Endothelial cell of hepatic sinusoid (primary cell): ENCODE results near the gene TRIAP1.

Source experiments
- in situ Hi-C: cut with HindIII; loops from 2 replicates; pipeline ENCODE4 v1.10.0; 2017; ENCODE audit warnings: low sequenced_read_pairs

The TRIAP1 gene

DNA sequence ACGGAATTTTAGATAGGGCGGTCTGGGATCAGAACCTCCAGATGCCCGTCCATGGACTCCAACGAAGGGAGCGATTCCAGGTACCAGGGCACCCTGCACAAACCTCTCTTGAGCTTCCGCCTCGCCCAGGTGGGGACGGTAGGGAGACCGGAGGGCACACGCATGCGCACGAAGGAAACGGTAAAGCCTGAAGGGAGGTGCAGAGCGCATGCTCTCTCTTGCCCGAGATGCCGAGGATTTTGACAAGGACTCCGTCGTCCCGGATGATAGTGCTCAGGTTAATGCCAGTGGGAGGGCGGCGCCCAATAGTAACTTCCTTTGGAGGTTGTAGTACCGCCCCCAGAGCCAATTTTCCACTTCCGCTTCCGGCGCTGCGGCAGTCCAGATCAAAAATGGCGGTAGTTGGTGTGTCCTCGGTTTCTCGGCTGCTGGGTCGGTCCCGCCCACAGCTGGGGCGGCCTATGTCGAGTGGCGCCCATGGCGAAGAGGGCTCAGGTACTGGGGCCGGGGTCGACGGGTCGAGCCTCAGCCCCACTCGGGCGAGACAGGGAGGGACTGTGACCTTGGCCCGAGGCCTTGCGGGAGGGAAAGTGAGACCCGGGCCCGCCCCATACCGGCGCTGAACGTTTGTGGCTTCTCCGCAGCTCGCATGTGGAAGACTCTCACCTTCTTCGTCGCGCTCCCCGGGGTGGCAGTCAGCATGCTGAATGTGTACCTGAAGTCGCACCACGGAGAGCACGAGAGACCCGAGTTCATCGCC lies 8.3 kb downstream of the TRIAP1 start, which contains the start of gene COX6A1:
Gene COX6A1 (plus strand): TSS at position 379 of the 760 bp plus-strand sequence. CDS start 14 bp downstream, at position 393.
- in situ Hi-C loops: no loop called here

DNA sequence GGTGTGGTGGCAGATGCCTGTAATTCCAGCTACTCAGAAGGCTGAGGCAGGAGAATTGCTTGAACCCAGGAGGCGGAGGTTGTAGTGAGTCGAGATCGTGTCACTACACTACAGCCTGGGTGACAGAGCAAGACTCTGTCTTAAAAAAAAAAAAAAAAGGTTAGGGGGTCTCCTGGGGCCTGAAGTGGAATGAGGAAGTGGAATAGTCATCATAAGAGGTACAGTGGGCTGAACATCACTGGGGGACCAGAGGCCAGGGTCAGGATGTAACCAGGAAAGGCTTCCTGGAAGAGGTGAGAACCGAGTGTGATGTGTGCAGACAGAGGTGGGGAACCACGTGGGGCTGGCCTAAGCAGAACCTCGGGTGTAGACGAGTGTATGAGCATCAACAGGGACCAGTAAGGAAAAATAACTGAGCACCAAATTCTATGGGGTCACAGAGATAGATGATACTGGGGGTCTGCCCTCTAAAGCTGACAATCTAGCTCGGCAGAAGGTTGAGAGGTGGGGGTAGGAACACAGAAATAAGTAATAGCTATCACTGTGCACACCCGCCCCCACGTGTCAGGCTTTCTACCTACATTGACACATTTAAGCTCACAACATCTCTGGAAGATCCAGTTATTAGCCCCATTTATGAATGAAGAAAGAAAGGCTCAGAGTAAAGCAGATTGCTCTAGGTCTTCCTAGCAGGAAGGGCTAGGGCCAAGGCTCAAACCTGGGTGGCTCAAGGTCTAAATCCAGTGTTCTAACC lies 13.2 kb downstream of the TRIAP1 start:
- in situ Hi-C loops: no loop called here

DNA sequence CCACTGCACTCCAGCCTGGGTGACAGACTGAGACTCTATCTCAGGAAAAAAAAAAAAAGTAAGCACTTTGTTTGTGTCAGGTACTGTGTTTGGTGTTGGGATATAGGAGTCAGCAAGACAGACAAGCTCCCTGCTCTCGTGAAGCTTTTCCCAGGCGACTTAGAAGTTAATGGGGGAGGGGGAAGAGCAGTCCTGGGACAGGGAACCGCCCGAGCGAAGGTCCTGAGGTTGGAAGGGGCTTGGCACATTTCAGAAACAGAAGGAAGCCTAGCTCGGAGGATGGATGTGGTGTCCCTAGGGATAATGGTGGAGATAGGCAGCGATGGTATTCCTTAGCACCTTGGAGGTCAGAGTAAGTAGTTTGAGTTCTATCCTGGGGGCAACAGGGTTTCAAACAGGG lies 16.8 kb downstream of the TRIAP1 start:
- in situ Hi-C loops: no loop called here

DNA sequence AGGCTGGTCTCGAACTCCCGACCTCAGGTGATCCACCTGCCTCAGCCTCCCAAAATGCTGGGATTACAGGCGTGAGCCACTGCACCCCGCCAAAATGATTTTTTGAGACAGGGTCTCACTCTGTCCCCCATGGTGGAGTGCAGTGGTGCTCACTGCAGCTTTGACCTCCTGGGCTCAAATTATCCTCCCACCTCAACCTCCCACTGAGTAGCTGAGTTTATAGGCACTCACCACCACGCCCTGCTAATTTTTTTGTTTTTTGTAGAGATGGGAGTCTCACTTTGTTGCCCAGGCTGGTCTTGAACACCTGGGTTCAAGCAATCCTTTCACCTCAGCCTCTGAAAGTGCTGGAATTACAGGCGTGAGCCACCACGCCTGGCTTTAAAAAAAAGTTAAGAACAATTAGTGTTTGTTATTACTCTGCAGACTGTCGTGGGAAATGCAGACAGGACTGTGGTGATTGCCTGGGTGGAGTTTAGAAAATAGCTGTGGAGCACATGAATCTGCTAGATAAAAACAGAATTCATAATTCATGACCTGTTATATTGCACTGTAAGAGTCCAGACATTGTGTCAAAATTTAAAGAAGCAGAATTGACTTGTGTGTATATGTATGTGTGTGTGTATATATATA lies 17.5 kb downstream of the TRIAP1 start:
- in situ Hi-C loops: no loop called here

DNA sequence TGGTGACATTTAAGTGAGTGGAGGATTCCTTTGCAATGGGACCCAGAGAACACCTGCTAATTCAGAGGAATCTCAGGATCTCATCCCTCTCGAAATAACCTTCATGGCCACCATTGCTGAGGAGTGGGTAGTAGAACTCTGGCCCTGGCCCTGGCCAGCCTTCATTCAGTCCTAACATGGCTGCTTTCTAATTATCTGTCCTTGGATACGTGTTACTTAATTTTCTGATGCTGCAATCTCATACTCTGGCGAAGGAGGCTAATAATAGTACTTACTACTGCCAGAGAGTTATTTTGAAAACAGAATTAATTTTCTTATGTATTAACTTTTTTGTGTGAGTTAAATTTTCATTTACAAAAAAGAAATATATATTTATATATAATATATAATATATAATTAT lies 20.4 kb downstream of the TRIAP1 start:
- in situ Hi-C loops: no loop called here

DNA sequence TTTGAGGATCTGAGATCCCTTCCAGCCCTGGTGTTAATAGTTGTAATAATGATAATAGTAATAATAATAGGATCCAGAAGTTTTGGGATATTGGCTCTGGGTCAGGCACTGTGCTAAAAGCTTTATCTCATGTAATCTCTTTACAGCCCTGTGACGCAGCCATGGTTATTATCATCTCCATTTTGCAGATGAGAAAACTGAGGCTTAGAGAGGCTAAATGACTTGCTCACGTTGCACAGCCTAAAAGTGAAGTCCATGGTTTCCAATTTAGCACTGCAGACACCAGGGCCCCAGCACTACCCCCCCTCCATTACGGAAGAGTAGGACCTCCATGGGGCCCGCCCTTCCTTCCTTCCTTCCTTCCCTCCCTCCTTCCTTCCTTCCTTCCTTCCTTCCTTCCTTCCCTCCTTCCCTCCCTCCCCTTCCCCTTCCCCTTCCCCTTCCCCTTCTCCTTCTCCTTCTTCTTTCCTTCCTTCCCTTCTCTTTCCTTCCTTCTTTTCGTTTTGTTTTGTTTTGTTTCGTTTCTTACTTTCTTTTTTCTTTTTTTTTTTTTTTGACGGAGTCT lies 23.2 kb downstream of the TRIAP1 start:
- in situ Hi-C loops: loop anchor here (5.0 kb wide), 2 partner anchors 51 to 76 kb away; no protein-coding TSS in a partner anchor

DNA sequence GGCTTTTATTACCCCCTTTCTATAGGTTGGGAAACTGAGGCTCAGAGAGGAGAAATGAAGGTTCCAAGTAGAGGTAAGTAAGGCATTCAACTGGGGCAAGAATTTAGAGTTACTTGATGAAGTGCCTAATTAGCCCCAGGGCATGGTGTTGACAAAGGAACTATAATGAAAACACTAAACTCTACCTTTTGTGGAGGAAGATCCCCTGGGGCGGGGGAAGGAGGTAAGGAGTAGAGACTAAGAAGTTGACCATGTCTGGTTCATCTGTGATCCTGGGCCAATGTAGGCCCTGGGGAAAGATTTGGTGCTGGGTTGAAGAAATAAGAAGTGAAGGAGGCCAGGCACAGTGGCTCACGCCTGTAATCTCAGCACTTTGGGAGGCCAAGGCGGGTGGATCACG lies 24.5 kb downstream of the TRIAP1 start:
- in situ Hi-C loops: loop anchor here (5.0 kb wide), 2 partner anchors 49 to 74 kb away; no protein-coding TSS in a partner anchor

DNA sequence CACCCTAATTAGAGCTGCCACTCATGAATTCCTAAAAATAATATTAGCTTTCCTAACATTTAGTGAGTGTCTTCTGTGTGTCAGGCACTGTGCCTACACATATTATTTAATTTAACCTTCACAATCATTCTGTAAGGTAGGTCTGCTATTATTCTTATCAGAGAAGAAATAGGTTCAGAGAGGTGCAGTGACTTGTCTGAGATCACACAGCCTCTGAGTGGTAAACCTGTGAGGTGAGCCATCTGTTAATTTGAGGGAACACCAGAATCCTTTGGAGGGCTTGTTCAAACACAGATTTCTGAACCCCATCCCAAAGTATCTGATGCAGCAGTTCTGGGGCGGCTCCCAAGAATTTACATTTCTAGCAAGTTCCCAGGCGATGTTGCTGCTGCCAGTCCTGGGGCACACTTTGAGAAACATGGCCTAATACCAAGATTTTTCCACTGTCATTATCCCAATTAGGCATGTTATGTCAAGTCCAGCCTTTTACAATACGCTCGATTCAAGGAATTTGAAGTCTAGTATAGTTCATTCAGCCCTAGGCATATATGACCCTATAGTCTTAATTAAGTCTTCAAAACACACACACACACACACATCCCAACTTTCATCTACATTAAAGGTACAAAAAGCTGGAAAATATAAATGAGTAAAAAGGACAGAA lies 28.1 kb downstream of the TRIAP1 start:
- in situ Hi-C loops: no loop called here

DNA sequence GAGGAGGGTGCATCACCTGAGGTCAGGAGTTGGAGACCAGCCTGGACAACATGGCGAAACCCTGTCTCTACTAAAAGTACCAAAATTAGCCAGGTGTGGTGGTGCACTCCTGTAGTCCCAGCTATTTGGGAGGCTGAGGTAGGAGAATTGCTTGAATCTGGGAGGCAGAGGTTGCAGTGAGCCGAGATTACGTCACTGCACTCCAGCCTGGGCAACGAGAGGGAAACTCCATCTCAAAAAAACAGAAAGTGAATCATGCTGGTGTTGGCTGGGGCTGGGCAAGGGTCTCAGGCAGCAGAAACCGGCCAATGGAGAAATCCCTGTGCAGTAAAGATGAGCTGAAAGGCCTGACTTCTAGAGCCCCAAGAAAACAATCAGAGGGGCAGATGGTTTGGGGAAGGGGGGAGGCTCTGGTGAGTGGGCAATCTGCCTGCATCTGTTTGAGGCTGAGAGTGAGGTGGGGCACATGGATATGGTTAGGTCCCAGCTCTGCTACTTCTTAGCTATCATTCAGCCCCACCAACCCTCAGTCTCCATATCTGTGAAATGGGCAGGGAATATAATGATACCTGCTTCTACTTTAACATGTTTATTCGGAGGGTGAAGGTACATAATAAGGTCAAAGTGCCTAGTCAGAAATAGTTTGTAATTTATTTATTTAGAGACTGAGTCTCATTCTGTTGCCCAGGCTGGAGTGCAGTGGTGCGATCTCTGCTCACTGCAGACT lies 29.5 kb downstream of the TRIAP1 start:
- in situ Hi-C loops: no loop called here

DNA sequence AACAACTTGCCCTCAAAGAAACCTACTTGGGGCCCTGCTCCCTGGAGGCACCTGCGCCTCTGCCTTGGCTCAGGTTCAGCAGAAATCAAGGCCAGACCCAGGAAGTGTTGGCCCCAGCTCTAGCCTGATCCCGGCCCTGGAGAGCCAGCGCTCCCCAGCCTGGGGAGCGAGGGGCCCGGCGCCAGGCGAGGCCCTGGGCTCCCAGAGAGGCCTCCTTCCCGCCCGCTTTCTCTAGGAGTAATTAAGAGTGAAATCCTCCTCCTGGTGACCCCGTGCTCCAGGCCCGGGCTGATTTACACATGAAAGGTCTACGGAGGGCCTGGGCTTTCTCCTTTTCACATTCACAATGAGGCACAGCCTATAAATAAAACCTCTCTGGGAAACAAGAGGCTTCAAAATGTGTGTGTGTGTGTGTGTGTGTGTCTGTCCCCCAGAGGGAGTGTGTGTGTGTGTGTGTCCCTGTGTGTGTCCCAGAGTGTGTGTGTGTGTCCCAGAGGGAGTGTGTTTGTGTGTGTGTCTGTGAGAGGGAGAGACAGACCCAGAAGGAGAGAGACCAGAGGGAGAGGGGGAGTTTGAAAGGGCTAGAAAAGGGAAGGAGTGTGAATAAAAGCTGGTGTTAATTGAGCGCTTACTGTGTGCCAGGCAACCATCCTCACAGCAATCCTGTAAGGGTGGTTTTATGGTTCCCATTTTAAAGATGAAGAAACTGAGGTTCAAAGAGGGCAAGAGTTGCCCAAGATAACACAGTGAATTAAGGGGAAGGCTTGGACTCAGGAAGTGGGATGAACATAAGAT lies 32.1 kb downstream of the TRIAP1 start:
- in situ Hi-C loops: no loop called here

DNA sequence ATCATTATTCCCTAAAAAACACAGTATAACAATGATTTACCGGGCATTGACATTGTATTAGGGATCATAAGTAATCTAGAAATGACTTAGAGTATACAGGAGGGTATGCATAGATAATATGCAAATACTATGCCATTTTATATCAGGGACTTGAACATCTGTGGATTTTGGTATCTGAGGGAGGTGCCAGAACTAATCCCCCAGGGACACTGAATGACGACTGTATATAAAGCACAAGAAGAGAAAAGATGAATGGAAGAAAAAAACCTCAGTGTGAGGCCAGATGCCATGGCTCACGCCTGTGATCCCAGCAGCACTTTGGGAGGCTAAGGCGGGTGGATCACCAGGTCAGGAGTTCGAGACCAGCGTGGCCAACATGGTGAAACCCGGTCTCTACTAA lies 33.8 kb downstream of the TRIAP1 start:
- in situ Hi-C loops: no loop called here

DNA sequence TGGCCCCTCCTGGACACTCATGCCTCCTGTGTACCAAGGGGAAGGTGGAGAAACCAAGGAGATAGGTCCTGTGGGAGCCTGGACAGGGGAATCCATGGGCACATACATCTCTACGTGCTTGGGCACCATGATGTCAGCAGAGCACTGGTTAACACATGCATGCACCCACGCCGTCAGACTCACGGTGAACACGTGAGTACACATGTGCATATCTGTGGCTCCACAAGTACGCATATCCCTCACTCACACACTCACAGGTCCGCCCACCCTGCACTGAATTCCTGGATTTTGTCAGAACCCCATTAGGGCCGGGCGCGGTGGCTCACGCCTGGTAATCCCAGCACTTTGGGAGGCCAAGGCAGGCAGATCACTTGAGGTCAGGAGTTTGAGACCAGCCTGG lies 37.4 kb downstream of the TRIAP1 start:
- in situ Hi-C loops: no loop called here

DNA sequence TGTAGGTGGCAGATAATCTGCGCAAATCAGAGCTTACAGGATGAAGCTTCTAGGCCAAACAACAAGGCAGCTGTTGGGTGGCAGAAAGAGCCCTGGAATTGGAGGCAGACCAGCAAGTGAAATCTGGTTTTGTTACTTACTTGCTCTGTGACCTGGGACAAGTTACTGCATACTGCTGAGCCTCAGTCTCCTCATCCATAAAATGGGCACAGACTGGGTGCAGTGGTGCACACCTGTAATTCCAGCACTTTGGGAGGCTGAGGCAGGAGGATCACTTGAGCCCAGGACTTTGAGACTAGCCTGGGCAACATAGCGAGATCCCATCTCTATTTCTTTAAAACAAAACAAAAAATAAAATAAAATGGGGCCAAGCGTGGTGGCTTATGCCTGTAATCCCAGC lies 39.6 kb downstream of the TRIAP1 start:
- in situ Hi-C loops: no loop called here

DNA sequence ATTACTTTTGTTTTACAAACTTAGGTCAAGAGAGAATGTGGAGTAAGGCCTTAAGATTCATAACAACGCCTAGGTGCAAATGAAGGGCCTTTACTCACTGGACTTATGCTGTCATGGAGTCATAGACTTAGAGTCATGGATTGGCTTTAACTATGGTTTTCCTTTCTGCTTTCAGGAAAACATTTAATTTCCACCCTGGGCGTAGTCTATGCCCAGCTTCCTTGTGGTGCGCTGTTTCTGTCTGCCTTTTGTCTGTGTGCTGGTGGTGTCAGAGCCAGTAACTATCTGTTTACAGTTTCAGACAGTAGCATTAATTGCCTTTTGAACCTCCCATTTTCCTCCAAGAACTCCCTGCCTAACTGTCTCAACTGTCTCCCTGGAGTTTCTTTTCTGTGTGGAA lies 40.1 kb downstream of the TRIAP1 start:
- in situ Hi-C loops: no loop called here

DNA sequence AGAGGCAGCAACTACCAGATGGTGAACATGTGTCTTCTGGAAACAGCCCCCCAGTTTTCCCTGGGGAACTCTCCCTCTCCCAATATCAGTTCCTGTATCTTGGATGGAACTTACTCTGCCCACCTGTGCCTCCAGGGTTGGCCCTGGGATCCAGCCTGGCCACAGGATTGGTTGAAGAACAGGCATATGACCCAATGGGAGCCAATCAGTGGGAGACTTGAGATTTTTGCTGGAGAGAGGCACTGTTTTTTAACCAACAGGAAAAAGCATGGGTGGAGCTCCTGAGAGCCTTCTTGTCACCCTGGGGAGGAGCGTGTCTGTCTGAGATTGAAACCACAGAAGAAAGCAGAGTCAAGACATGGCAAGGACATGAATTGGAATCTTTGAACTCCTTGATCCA lies 41.9 kb downstream of the TRIAP1 start:
- in situ Hi-C loops: no loop called here

DNA sequence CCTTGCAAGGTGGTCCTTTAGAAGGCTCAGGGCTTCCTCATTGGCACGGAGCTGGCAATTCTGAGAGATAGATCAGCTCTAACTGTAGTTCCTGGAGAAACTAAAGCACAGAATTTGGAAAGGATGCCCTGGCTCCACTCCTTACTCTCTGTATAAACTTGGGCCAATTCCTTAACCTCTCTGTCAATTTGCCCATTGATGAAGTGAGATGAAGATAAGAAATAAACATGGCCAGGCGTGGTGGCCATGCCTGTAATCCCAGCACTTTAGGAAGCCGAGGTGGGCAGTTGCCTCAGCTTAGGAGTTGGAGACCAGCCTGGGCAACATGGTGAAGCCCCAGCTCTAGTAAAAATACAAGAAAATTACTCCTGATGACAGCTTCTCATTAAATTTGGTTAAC lies 42.3 kb downstream of the TRIAP1 start:
- in situ Hi-C loops: no loop called here

DNA sequence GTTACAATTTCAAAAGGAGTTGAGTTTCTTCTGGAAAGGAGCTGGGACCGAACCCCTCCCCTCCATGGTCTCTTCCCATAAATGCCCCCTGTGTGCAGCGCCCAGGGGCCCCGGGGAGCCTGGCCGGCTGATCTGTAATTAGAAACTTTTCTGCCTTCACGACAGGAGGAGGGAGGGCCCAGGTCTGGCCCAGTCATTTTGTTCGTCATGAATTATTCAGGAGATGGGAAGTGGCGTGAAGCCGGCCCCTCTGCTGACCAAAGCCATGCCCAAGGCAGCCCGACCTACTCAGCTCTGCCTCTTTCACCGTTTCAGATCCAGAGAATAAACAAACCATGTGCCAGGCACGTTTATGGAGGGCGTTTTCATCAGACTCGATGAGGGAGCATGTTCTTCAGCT lies 44.0 kb downstream of the TRIAP1 start:
- in situ Hi-C loops: no loop called here

DNA sequence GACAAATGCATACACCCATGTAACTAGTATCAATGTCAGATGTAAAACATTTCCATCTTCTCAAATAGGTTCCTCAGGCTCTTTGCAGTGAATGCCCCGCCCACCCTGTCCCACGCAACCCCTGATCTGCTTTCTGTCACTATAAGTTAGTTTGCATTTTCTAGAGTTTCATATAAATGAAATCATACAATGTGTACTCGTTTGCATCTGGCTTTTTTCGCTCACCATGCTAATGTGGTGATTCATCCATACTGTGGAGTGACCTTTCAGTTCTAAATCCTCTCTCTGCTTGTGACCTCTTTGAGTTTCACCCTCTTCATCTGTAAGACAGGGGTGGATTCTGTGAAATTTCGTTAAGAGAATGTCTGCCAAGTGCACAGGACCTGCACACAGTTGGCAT lies 46.7 kb downstream of the TRIAP1 start:
- in situ Hi-C loops: no loop called here

DNA sequence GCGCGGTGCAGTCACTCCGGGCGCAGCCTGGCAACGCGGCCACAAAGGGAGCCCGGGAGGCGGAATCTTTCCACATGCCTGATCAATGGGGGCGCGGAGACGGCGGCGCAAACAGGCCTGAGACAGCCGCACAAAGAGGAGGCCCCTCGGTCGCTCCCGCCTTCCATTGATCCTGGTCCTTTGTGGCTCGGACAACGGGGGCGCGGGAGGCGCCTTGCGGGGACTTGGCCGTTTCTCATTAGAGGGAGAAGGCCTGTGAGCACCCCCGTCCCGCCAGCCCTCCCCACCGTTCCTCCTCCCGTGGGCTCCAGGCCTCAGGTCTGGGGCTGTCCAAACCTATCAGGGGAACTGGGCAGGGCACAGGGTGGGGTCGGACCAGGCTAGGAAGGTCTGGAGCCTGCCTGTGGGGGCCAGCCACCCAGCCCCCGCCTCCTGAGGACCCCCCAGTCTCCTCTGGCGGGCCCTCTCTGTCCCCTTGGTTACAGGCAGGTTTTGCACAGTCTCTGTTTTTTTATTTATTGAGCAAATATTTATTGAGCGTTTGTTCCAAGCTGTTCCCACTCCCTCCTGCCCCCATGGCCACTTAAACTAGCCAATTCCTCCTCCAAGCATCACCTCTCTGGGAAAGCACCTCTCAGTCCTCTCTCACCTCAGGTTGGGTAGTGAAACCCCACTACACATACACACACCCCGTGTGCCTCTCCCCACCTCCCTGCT lies 48.2 kb downstream of the TRIAP1 start:
- in situ Hi-C loops: no loop called here
